WTC11 (cell line): ENCODE data around the gene TAF1B. TPM values are rescaled to one million over a fixed set of nuclear protein-coding genes. Genes with fewer than 3 reads are reported as not detected.

Experiments
- ATAC-seq: fragments of 200-7000 bp; cut with Tn5 transposase; 2 replicates; pipeline ENCODE4 v1.10.0; 2021; ENCODE audit warnings: mild to moderate bottlenecking, moderate library complexity
- CTCF ChIA-PET: fragments of 300-600 bp; sonication (Branson Sonifier 250); formaldehyde crosslinking; loops from one replicate; lab custom pipeline; 2021; ENCODE audit warnings: antibody characterized with exemption; lab: Charles Lee
- POLR2A ChIA-PET: fragments of 350-600 bp; sonication (Branson Sonifier 250); formaldehyde crosslinking; loops from one replicate; lab custom pipeline; 2021; ENCODE audit warnings: antibody characterized with exemption; lab: Charles Lee
- DNase-seq: peaks from one replicate; pipeline ENCODE4 v3.0.0; 2021; ENCODE audit warnings: low spot score
- H3K27ac Mint-ChIP-seq: 2 replicates; pipeline ENCODE4 v1.8.0; 2021; ENCODE audit warnings: mixed read lengths
- H3K27me3 Mint-ChIP-seq: 2 replicates; pipeline ENCODE4 v1.8.0; 2021; ENCODE audit warnings: low read depth, mild to moderate bottlenecking, moderate library complexity, mixed read lengths
- H3K36me3 Mint-ChIP-seq: 2 replicates; pipeline ENCODE4 v1.8.0; 2021; ENCODE audit warnings: mixed read lengths
- H3K4me1 Mint-ChIP-seq: 2 replicates; pipeline ENCODE4 v1.8.0; 2022; ENCODE audit warnings: mixed read lengths
- H3K4me3 Mint-ChIP-seq: 2 replicates; pipeline ENCODE4 v1.8.0; 2021; ENCODE audit warnings: mild to moderate bottlenecking, moderate library complexity, mixed read lengths
- H3K9me3 Mint-ChIP-seq: 2 replicates; pipeline ENCODE4 v1.8.0; 2021; ENCODE audit warnings: mixed read lengths
- ATF6 ChIP-seq: sonication (generic); formaldehyde crosslinking; IDR thresholded peaks from 2 replicates; pipeline ENCODE4 v1.8.1; 2023; ENCODE audit warnings: mild to moderate bottlenecking, missing genetic modification reagents
- CBFB ChIP-seq: sonication (generic); formaldehyde crosslinking; IDR thresholded peaks from 2 replicates; pipeline ENCODE4 v1.8.1; 2022; ENCODE audit warnings: mild to moderate bottlenecking, low read depth, missing genetic modification reagents
- E2F4 ChIP-seq: sonication (generic); formaldehyde crosslinking; IDR thresholded peaks from 2 replicates; pipeline ENCODE4 v1.8.1; 2022; ENCODE audit warnings: low read depth, mild to moderate bottlenecking, moderate library complexity, missing genetic modification reagents, borderline replicate concordance
- ELF4 ChIP-seq: sonication (generic); formaldehyde crosslinking; IDR thresholded peaks from 2 replicates; pipeline ENCODE4 v1.8.1; 2022; ENCODE audit warnings: low read depth, mild to moderate bottlenecking, moderate library complexity, missing genetic modification reagents
- EMX1 ChIP-seq: fragments of 250-450 bp; sonication (Bioruptor Pico); IDR thresholded peaks from 2 replicates; pipeline ENCODE4 v1.8.0; 2021; ENCODE audit warnings: mild to moderate bottlenecking
- HMGA2 ChIP-seq: fragments of 250-450 bp; sonication (Bioruptor Pico); IDR thresholded peaks from 2 replicates; pipeline ENCODE4 v1.4.0; 2021; ENCODE audit warnings: mild to moderate bottlenecking, moderate library complexity
- MYBL2 ChIP-seq: sonication (generic); formaldehyde crosslinking; IDR thresholded peaks from 2 replicates; pipeline ENCODE4 v1.8.1; 2023; ENCODE audit warnings: mild to moderate bottlenecking, moderate library complexity, missing genetic modification reagents
- OVOL2 ChIP-seq: fragments of 250-450 bp; sonication (Bioruptor Pico); IDR thresholded peaks from 2 replicates; pipeline ENCODE4 v1.9.0; 2021; ENCODE audit warnings: mild to moderate bottlenecking, borderline replicate concordance
- PRDM15 ChIP-seq: sonication (generic); formaldehyde crosslinking; IDR thresholded peaks from 2 replicates; pipeline ENCODE4 v1.8.0; 2022; ENCODE audit warnings: missing genetic modification reagents
- RELA ChIP-seq: sonication (generic); formaldehyde crosslinking; IDR thresholded peaks from 2 replicates; pipeline ENCODE4 v1.8.1; 2022; ENCODE audit warnings: missing genetic modification reagents, mild to moderate bottlenecking, borderline replicate concordance
- RORB ChIP-seq: fragments of 250-450 bp; sonication (Bioruptor Pico); IDR thresholded peaks from 2 replicates; pipeline ENCODE4 v1.9.0; 2021; ENCODE audit warnings: mild to moderate bottlenecking
- SP1 ChIP-seq: sonication (generic); formaldehyde crosslinking; conservative IDR thresholded peaks from 2 replicates; pipeline ENCODE4 v1.8.1; 2022; ENCODE audit warnings: missing genetic modification reagents
- TEAD1 ChIP-seq: sonication (generic); formaldehyde crosslinking; IDR thresholded peaks from 2 replicates; pipeline ENCODE4 v1.8.0; 2022; ENCODE audit warnings: mild to moderate bottlenecking, missing genetic modification reagents
- TP53 ChIP-seq: sonication (generic); formaldehyde crosslinking; IDR thresholded peaks from 2 replicates; pipeline ENCODE4 v1.8.1; 2023; ENCODE audit warnings: mild to moderate bottlenecking, missing genetic modification reagents
- ZBTB21 ChIP-seq: sonication (generic); formaldehyde crosslinking; IDR thresholded peaks from 2 replicates; pipeline ENCODE4 v1.8.1; 2023; ENCODE audit warnings: mild to moderate bottlenecking, missing genetic modification reagents, borderline replicate concordance
- ZNF512 ChIP-seq: sonication (generic); formaldehyde crosslinking; IDR thresholded peaks from 2 replicates; pipeline ENCODE4 v1.8.1; 2022; ENCODE audit warnings: missing genetic modification reagents, borderline replicate concordance
- ZNF532 ChIP-seq: fragments of 250-450 bp; sonication (Bioruptor Pico); IDR thresholded peaks from 2 replicates; pipeline ENCODE4 v1.9.0; 2021; ENCODE audit warnings: mild to moderate bottlenecking, borderline replicate concordance
- total RNA-seq: library from RNA; stranded (reverse); gene quantifications from 3 replicates; pipeline ENCODE4 v1.2.3, GENCODE V29; 2021
- TF ChIP-seq, protein P1 (sequence below): fragments of 250-450 bp; sonication (Bioruptor Pico); IDR thresholded peaks from 2 replicates; pipeline ENCODE4 v2.1.2; 2022; ENCODE audit warnings: mild to moderate bottlenecking, moderate library complexity
- TF ChIP-seq, protein P2 (sequence below): sonication (generic); formaldehyde crosslinking; IDR thresholded peaks from 2 replicates; pipeline ENCODE4 v1.8.0; 2022; ENCODE audit warnings: mild to moderate bottlenecking, missing genetic modification reagents

Gene TAF1B
- total RNA-seq, 1 experiment from 2014 or later, result 28.8 TPM

DNA sequence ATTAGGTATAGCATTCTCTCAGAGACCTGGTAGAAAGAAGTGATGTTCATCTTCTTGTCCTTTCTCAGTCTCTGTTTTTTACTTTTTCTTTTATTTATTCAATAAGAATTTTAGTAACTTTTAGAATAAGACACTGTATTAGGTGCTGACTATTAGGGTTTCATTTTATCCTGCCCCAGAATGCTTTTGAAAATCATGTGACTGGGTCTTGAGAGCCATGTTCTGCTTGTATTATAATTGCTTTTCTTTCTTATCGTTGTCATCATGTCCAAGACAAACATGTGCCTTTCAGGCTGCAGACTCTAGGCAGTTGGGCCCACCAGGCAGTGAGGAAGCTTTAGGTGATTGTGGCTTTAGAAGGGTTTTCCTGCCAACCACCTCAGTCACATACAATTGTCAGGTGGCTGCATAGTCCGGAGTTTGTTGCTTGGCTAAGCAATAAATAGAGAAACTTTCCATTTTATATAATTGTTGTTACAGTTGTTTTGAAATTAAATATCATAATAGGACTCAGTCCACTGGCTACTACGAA is 123.3 kb downstream of the TAF1B start:
- ChIA-PET POLR2A (no interaction called here), CTCF (no interaction called here)
- ATAC-seq (no peak), DNase-seq (no peak)
- Mint-ChIP-seq H3K27me3 (no peaks in the 10 kb centered on the region), H3K27ac (no peak overlapping the region), H3K4me3 (no peak overlapping the region), H3K9me3 (no peaks in the 10 kb centered on the region), H3K4me1 (no peaks in the 10 kb centered on the region), H3K36me3 (no peaks in the 10 kb centered on the region)
- TF ChIP-seq RORB (CRISPR knock-in tag) (no peak), ATF6 (CRISPR knock-in tag) (no peak), TEAD1 (no peak), SP1 (CRISPR knock-in tag) (no peak), ZNF532 (CRISPR knock-in tag) (no peak), TP53 (CRISPR knock-in tag) (no peak), RELA (CRISPR knock-in tag) (no peak), ZNF512 (CRISPR knock-in tag) (no peak), HMGA2 (CRISPR knock-in tag) (no peak), EMX1 (CRISPR knock-in tag) (no peak), OVOL2 (no peak), ELF4 (CRISPR knock-in tag) (no peak), MYBL2 (CRISPR knock-in tag) (no peak), PRDM15 (no peak), CBFB (no peak), ZBTB21 (no peak), E2F4 (no peak)
- TF ChIP-seq, protein P1, sequence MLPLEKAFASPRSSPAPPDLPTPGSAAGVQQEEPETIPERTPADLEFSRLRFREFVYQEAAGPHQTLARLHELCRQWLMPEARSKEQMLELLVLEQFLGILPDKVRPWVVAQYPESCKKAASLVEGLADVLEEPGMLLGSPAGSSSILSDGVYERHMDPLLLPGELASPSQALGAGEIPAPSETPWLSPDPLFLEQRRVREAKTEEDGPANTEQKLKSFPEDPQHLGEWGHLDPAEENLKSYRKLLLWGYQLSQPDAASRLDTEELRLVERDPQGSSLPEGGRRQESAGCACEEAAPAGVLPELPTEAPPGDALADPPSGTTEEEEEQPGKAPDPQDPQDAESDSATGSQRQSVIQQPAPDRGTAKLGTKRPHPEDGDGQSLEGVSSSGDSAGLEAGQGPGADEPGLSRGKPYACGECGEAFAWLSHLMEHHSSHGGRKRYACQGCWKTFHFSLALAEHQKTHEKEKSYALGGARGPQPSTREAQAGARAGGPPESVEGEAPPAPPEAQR (CRISPR knock-in tag), result no peak
- TF ChIP-seq, protein P2, sequence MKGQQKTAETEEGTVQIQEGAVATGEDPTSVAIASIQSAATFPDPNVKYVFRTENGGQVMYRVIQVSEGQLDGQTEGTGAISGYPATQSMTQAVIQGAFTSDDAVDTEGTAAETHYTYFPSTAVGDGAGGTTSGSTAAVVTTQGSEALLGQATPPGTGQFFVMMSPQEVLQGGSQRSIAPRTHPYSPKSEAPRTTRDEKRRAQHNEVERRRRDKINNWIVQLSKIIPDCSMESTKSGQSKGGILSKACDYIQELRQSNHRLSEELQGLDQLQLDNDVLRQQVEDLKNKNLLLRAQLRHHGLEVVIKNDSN (CRISPR knock-in tag), result no peak
